GM12874 (cell line): Measurements from ENCODE around the gene PDCD4.

Experiments used
- CTCF ChIP-seq: IDR thresholded peaks from 2 replicates; pipeline ENCODE4 v1.5.1; 2011; ENCODE audit warnings: low read depth, mild to moderate bottlenecking, control low read depth, low read length, moderate library complexity; ENCODE audit not compliant: insufficient read depth

PDCD4 gene

DNA sequence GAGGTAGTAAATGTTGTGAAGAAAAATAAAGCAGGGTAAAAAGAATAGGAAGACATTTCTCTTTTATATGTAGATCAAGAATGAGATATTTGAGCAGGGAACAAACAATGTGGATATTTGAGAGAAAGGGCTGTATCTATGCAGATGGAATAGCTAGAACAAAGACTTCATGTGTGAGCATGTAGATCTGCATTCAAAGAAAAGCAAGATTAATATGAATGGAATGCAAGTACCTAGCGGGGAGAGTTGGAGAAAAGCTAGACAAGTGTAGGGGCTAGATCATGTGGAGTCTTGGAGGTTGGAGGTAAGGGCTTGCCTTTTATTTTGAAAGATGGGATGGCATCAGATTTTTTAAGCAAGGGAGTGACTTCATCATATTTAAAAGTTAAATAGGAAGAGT lies 74.8 kb downstream of the PDCD4 start:
- no peak for TF ChIP-seq CTCF

GRCh38 chr10:110947061-110947595 lies 75.4 kb downstream of the PDCD4 start:
- no peak for TF ChIP-seq CTCF
